Neutrophil (primary cell): ENCODE data around the gene PLCE1.
"Not testable (repeated sequence)": the region's sequence is repeated elsewhere in the genome, so short reads cannot be mapped to it uniquely, and the experiment has no call there.

Source experiments
- H3K27ac ChIP-seq: fragments of 200-600 bp; sonication (generic); 2 replicates; pipeline ENCODE4 v1.5.1; 2016; ENCODE audit warnings: mild to moderate bottlenecking, moderate library complexity
- H3K27me3 ChIP-seq: fragments of 200-600 bp; sonication (generic); 2 replicates; pipeline ENCODE4 v1.6.0; 2016; ENCODE audit warnings: mild to moderate bottlenecking
- H3K36me3 ChIP-seq: fragments of 200-600 bp; sonication (generic); 2 replicates; pipeline ENCODE4 v1.5.1; 2017
- H3K4me1 ChIP-seq, 2 experiments: fragments of 200-600 bp in 1 of 2; sonication (generic) in 1 of 2; 1 replicate in 1 of 2; 2 replicates in 1 of 2; pipeline versions ENCODE4 v1.5.1 to v1.6.1; 2013 to 2016; ENCODE audit warnings: low read depth in 1 of 2, low read length in 1 of 2, mild to moderate bottlenecking in 1 of 2, moderate library complexity in 1 of 2; ENCODE audit not compliant: control insufficient read depth in 1 of 2, insufficient read depth in 1 of 2
- H3K4me3 ChIP-seq, 2 experiments: fragments of 200-600 bp in 1 of 2; sonication (generic) in 1 of 2; 1 replicate in 1 of 2; 2 replicates in 1 of 2; pipeline ENCODE4 v1.5.1; 2013 to 2016; ENCODE audit warnings: low read depth in 1 of 2, low read length in 1 of 2, mild to moderate bottlenecking in 1 of 2, moderate library complexity in 1 of 2
- H3K9me3 ChIP-seq: fragments of 200-600 bp; sonication (generic); 2 replicates; pipeline ENCODE4 v1.5.1; 2016
- TF ChIP-seq, protein P1 (sequence below): fragments of 200-600 bp; sonication (generic); IDR thresholded peaks from 2 replicates; pipeline ENCODE4 v1.5.1; 2016; ENCODE audit warnings: antibody characterized with exemption

Gene PLCE1

DNA sequence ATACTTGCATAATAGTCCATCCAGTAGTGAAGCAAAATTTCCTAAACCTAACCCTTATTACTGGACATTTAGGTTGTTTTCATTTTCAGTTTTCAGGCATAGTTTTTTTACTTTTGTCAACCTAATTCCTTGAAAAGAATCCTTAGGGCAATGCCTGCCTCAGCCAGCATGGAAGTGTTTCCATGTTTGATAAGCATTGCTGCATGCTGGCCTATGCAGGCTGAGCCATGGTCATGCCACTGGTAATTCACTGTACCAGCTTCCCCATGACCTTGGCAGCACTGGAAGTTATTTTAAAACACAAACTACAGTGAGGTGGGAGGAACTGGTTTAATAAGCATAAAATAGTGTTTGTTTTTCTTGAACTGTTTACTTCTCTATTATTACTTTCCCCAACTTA, 27.8 kb upstream of the PLCE1 start:
- TF ChIP-seq, protein P1, sequence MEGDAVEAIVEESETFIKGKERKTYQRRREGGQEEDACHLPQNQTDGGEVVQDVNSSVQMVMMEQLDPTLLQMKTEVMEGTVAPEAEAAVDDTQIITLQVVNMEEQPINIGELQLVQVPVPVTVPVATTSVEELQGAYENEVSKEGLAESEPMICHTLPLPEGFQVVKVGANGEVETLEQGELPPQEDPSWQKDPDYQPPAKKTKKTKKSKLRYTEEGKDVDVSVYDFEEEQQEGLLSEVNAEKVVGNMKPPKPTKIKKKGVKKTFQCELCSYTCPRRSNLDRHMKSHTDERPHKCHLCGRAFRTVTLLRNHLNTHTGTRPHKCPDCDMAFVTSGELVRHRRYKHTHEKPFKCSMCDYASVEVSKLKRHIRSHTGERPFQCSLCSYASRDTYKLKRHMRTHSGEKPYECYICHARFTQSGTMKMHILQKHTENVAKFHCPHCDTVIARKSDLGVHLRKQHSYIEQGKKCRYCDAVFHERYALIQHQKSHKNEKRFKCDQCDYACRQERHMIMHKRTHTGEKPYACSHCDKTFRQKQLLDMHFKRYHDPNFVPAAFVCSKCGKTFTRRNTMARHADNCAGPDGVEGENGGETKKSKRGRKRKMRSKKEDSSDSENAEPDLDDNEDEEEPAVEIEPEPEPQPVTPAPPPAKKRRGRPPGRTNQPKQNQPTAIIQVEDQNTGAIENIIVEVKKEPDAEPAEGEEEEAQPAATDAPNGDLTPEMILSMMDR, result no peak
- no peak overlapping the region for H3K27ac ChIP-seq
- H3K4me3 ChIP-seq, result no peak overlapping the region
- no peaks in the 10 kb centered on the region for H3K4me1 ChIP-seq
- no peaks in the 10 kb centered on the region for H3K9me3 ChIP-seq
- H3K27me3 ChIP-seq, result no peaks in the 10 kb centered on the region
- no peaks in the 10 kb centered on the region for H3K36me3 ChIP-seq

DNA sequence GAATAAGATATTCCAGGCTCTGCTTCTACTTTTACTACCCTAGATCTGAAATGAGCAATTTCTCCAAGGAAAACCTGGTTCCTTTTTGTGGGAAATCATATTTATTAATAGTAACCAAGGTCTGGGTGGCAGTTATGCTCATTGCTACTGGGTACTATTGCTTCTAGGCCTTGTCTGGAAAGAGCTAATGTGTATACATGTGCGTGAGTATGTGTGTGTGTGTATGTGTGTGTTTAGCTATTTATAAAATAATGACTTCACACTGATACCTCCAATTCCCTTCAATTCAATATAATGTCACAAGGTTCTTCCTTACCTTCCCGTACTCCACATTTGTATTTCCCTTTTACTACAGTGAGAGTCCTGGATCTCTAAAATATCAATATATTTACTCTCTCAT, 26.0 kb upstream of the PLCE1 start:
- Histone ChIP-seq H3K27me3 (no peaks in the 10 kb centered on the region), H3K36me3 (no peaks in the 10 kb centered on the region)

DNA sequence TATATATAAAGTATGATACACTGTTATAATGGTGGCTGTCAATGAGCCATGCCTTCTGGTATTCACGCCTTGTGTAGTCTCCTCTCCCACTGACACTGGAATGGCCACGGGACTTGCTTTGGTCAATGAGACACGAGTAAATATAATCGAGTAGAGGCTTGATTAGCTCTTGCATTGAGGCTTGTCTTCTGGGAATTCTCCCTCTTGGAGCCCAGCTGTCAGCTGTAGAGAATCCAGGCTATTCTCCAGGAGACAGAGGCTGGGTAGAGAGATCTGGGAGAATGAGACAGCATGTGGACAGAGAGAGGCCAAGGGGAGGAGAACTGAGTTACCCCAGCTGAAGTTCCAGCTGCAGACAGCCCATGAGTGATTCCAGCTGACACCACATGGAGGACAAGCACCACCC, 25.2 kb upstream of the PLCE1 start:
- H3K27me3 ChIP-seq, result no peaks in the 10 kb centered on the region
- no peak overlapping the region for H3K27ac ChIP-seq

More for the DNA sequence above, 26.0 kb upstream of the PLCE1 start:
- Histone ChIP-seq H3K9me3 (no peaks in the 10 kb centered on the region), H3K4me1 (no peaks in the 10 kb centered on the region), H3K4me3 (no peak overlapping the region), H3K27ac (no peak overlapping the region)
- TF ChIP-seq, protein P1, result no peak

DNA sequence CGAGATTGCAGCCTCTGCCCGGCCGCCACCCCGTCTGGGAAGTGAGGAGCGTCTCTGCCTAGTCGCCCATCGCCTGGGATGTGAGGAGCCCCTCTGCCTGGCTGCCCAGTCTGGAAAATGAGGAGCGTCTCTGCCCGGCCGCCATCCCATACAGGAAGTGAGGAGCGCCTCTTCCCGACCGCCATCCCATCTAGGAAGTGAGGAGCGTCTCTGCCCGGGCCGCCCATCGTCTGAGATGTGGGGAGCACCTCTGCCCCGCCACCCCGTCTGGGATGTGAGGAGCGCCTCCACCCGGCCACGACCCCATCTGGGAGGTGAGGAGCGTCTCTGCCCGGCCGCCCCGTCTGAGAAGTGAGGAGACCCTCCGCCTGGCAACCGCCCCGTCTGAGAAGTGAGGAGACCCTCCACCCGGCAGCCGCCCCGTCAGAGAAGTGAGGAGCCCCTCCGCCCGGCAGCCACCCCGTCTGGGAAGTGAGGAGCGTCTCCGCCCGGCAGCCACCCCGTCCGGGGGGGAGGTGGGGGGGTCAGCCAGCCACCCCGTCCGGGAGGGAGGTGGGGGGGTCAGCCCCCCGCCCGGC, 23.2 kb upstream of the PLCE1 start:
- H3K27ac ChIP-seq, H3K4me3 ChIP-seq, H3K27me3 ChIP-seq, H3K36me3 ChIP-seq, H3K9me3 ChIP-seq: not testable (repeated sequence)
- H3K4me1 ChIP-seq, result peaks cover 14 to 19% of the 10 kb centered on the region in 2 experiments

More for the DNA sequence above, 25.2 kb upstream of the PLCE1 start:
- TF ChIP-seq, protein P1, result no peak
- Histone ChIP-seq H3K36me3 (no peaks in the 10 kb centered on the region), H3K4me1 (peaks cover 1 to 3% of the 10 kb centered on the region in 2 experiments), H3K9me3 (no peaks in the 10 kb centered on the region), H3K4me3 (no peak overlapping the region)

DNA sequence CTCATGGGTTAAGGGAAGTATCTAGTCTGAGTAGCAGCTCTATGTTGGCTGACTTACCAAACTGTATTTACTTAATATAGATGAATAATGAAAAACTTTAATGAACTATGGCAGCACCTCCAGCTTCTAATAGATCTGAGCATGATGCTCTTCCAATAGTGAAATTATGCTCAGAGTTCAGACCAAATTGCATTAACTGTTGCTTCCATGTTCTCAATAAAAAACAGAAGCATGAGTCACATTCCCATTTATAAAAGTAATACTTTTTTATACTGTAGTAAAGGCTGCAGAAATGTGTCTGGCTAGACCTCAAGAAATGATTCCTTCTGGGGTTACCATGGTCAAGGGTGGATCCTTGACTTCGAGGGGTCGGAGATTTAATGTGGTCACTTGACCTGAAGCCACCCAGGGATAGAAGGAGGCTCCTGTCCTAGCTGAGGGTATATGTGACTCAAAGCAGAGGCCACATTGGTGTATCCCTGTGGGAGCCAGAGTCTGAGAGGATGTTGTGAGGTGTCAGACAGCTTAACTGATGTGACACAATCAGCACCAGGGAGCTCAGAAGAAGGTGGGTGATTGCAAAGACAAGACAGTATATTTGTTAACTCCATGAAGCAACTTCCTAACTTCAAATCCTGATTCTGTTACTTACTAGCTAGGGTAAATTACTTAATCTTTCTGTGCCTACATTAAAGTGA, 19.8 kb upstream of the PLCE1 start:
- no peaks in the 10 kb centered on the region for H3K9me3 ChIP-seq
- H3K27ac ChIP-seq, result no peak overlapping the region
- H3K4me3 ChIP-seq, result no peak overlapping the region
- H3K36me3 ChIP-seq, result no peaks in the 10 kb centered on the region
- H3K4me1 ChIP-seq, result peaks cover 26% of the 10 kb centered on the region in 2 experiments
- no peaks in the 10 kb centered on the region for H3K27me3 ChIP-seq
- TF ChIP-seq, protein P1, result no peak

DNA sequence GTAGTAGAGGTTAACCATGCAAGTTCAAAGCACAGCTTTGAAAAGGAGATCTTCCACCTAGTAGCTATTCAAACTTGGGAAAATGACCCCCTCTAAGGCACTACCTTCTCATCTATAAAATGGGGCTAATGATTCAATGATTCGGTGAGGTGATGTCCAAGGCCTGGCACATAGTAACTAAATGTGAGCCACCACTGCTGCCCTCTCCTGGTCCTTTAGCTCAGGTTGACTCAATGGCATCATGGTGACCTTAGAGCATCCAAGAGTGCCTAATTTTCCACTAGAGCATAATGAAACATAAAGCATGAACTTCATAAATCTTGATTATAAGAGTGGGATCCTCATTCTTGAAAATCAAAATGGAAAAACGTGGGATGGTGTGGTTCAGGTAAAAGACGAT, 16.3 kb upstream of the PLCE1 start:
- H3K27ac ChIP-seq, result no peak overlapping the region
- H3K9me3 ChIP-seq, result no peaks in the 10 kb centered on the region
- H3K4me3 ChIP-seq, result no peak overlapping the region
- no peaks in the 10 kb centered on the region for H3K36me3 ChIP-seq
- H3K27me3 ChIP-seq, result peaks cover 26% of the 10 kb centered on the region
- H3K4me1 ChIP-seq, result peaks cover 26% of the 10 kb centered on the region in 2 experiments
- TF ChIP-seq, protein P1, result no peak
